Mesendoderm (in vitro differentiated cells): ENCODE data around the gene CKAP5.

Source experiments
- DNase-seq: peaks from one replicate; pipeline ENCODE4 v3.0.0; 2013
- H2AK5ac ChIP-seq: 2 replicates; pipeline ENCODE4 v1.6.1; 2013; ENCODE audit warnings: low read length, inconsistent platforms
- H2BK120ac ChIP-seq: 2 replicates; pipeline ENCODE4 v1.6.1; 2013; ENCODE audit warnings: low read depth, mild to moderate bottlenecking, low read length, moderate library complexity, mixed read lengths
- H2BK15ac ChIP-seq: replicated peaks from 2 replicates; pipeline ENCODE4 v1.6.1; 2013; ENCODE audit warnings: low read depth, mild to moderate bottlenecking, moderate library complexity
- H2BK5ac ChIP-seq: 2 replicates; pipeline ENCODE4 v1.6.1; 2013; ENCODE audit warnings: low read length, inconsistent platforms
- H3K18ac ChIP-seq: 2 replicates; pipeline ENCODE4 v1.6.1; 2013; ENCODE audit warnings: mild to moderate bottlenecking, low read length, mixed read lengths
- H3K23ac ChIP-seq: one replicate; pipeline ENCODE4 v1.6.1; 2013; ENCODE audit warnings: low read length
- H3K27ac ChIP-seq: 2 replicates; pipeline ENCODE4 v1.5.1; 2013; ENCODE audit warnings: low read depth, mild to moderate bottlenecking, inconsistent platforms, low read length, moderate library complexity
- H3K27me3 ChIP-seq: 2 replicates; pipeline ENCODE4 v1.6.1; 2013; ENCODE audit warnings: low read length, control low read depth, mild to moderate bottlenecking, inconsistent platforms; ENCODE audit not compliant: insufficient read depth, poor library complexity
- H3K36me3 ChIP-seq: 2 replicates; pipeline ENCODE4 v1.6.1; 2013; ENCODE audit warnings: low read length, inconsistent platforms; ENCODE audit not compliant: control insufficient read depth, insufficient read depth
- H3K4ac ChIP-seq: one replicate; pipeline ENCODE4 v1.6.1; 2013; ENCODE audit warnings: low read depth, mild to moderate bottlenecking, low read length, moderate library complexity
- H3K4me1 ChIP-seq: 2 replicates; pipeline ENCODE4 v1.6.1; 2013; ENCODE audit warnings: low read depth, low read length, inconsistent platforms; ENCODE audit not compliant: control insufficient read depth
- H3K4me2 ChIP-seq: 2 replicates; pipeline ENCODE4 v1.6.1; 2013; ENCODE audit warnings: low read length
- H3K4me3 ChIP-seq: 2 replicates; pipeline ENCODE4 v1.5.1; 2013; ENCODE audit warnings: mild to moderate bottlenecking, low read length
- H3K56ac ChIP-seq: one replicate; pipeline ENCODE4 v1.6.1; 2013; ENCODE audit warnings: low read length
- H3K79me1 ChIP-seq: 2 replicates; pipeline ENCODE4 v1.6.1; 2013; ENCODE audit warnings: low read length, inconsistent platforms
- H3K79me2 ChIP-seq: 2 replicates; pipeline ENCODE4 v1.6.1; 2013; ENCODE audit warnings: mild to moderate bottlenecking, low read length; ENCODE audit not compliant: control insufficient read depth, insufficient read depth
- H3K9ac ChIP-seq: 2 replicates; pipeline ENCODE4 v1.6.1; 2013; ENCODE audit warnings: low read length, inconsistent platforms
- H4K5ac ChIP-seq: one replicate; pipeline ENCODE4 v1.6.1; 2013; ENCODE audit warnings: low read length
- H4K8ac ChIP-seq: one replicate; pipeline ENCODE4 v1.6.1; 2013; ENCODE audit warnings: low read depth, mild to moderate bottlenecking, control low read depth, low read length, moderate library complexity
- WGBS: extraction: QIAGEN DNeasy Blood & Tissue Kit; methylation state at CpG from one replicate; pipeline ENCODE4 v1.1.7; 2013; ENCODE audit warnings: low lambda C conversion rate, missing lambda C conversion rate; ENCODE audit not compliant: insufficient coverage; ENCODE audit errors: extremely low coverage; 5-methylcytosine and 5-hydroxymethylcytosine counted together

The CKAP5 gene

DNA sequence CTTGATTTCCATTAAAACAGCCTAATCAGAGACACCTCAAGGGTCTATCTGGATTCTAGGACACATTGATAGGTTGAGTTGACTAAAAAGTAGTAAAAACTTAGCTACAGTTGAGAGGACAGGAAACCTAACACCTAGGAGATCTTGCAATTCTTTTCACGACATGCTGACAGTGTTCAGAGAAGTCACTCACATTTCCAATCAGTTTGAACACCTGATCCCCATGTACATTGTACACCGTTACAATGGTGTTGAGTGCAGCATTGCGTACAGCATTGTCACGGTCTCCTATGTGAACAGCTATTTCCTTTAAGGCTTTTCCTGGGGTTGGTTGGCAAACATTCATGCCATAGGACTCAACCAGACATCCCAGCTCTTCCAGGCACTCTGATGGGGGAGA lies 84.3 kb downstream of the CKAP5 start:
- H2BK120ac ChIP-seq, result no peak overlapping the region
- no CpG with 5 or more reads among the region's 4 CpGs for WGBS
- H3K36me3 ChIP-seq, result peaks cover 15% of the 10 kb centered on the region
- H4K8ac ChIP-seq, result no peak overlapping the region
- no peak overlapping the region for H3K4me3 ChIP-seq
- no peak overlapping the region for H4K5ac ChIP-seq
- no peaks in the 10 kb centered on the region for H3K27me3 ChIP-seq
- no peak overlapping the region for H3K4ac ChIP-seq
- H3K4me2 ChIP-seq, result no peak overlapping the region
- no peak overlapping the region for H3K23ac ChIP-seq
- H3K56ac ChIP-seq, result no peak overlapping the region
- H3K18ac ChIP-seq, result no peak overlapping the region
- DNase-seq, result no peak
- no peak overlapping the region for H2BK5ac ChIP-seq
- no peaks in the 10 kb centered on the region for H3K79me2 ChIP-seq
- no peak overlapping the region for H2BK15ac ChIP-seq
- H3K9ac ChIP-seq, result no peak overlapping the region
- no peaks in the 10 kb centered on the region for H3K4me1 ChIP-seq
- no peaks in the 10 kb centered on the region for H3K79me1 ChIP-seq
- no peak overlapping the region for H2AK5ac ChIP-seq
- H3K27ac ChIP-seq, result no peak overlapping the region

DNA sequence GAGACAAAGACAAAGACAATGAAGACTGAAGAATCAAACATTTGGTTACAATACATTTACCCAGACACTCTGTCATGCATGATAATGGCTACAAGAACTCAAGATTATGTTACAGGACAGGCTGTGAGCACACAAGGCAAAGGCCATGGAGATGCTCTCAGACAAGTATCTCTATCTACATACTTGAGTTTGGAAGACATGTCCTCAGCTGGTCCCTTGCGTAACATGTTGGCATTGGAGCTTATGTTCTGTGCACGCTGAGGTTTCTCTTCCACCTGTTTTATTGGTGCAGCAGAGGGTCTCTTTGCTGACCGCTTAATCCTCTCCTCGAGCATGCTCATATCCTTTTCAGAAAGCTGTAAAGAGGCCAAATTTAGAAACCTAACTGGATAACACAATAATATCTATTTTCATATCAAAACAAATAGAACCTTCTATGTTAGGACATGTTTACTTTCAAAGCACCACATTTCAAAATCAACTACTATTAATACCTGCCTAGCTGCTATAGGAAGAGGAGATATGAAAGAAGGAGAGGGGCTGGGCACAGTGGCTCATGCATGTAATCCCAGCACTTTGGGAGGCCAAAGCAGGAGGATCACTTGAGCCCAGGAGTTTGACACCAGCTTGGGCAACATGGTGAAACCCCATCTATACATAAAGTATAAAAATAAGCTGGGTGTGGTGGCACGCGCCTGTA lies 85.5 kb downstream of the CKAP5 start:
- no peak overlapping the region for H3K9ac ChIP-seq
- no peak overlapping the region for H4K8ac ChIP-seq
- H3K18ac ChIP-seq, result no peak overlapping the region
- no peak overlapping the region for H3K4ac ChIP-seq
- no peak overlapping the region for H3K23ac ChIP-seq
- H3K27me3 ChIP-seq, result no peaks in the 10 kb centered on the region
- no peak overlapping the region for H3K4me3 ChIP-seq
- no CpG with 5 or more reads among the region's 6 CpGs for WGBS
- no peaks in the 10 kb centered on the region for H3K4me1 ChIP-seq
- H3K36me3 ChIP-seq, result peaks cover 15% of the 10 kb centered on the region
- DNase-seq, result no peak
- no peak overlapping the region for H3K56ac ChIP-seq
- H2BK120ac ChIP-seq, result no peak overlapping the region
- H2BK5ac ChIP-seq, result no peak overlapping the region
- no peaks in the 10 kb centered on the region for H3K79me2 ChIP-seq
- H4K5ac ChIP-seq, result no peak overlapping the region
- H3K27ac ChIP-seq, result no peak overlapping the region
- no peak overlapping the region for H2AK5ac ChIP-seq
- H2BK15ac ChIP-seq, result no peak overlapping the region
- no peaks in the 10 kb centered on the region for H3K79me1 ChIP-seq
- H3K4me2 ChIP-seq, result no peak overlapping the region

DNA sequence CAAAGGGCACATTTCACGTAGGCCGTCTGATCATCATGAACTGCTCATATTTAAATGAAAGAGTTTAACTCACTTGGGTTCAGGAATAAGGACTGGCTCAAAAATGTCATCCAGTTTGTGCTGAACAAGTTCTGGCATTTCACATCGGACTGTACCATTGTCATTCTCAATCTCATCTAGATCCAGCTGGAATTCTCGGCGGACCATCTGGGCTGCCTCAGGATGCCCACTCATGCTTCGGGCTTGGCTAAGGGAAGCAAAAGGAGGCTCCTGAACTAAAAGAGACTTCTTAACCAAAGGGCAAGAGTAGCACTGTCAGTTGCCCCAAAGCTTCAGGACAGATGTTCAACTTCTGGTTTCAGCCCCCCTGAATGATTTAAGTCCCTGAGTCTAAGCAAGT lies 86.9 kb downstream of the CKAP5 start:
- no peaks in the 10 kb centered on the region for H3K27me3 ChIP-seq
- H3K18ac ChIP-seq, result no peak overlapping the region
- no CpG with 5 or more reads among the region's 6 CpGs for WGBS
- H3K79me1 ChIP-seq, result no peaks in the 10 kb centered on the region
- H2BK120ac ChIP-seq, result no peak overlapping the region
- H3K79me2 ChIP-seq, result no peaks in the 10 kb centered on the region
- no peak overlapping the region for H3K23ac ChIP-seq
- H3K4me2 ChIP-seq, result no peak overlapping the region
- H3K4me1 ChIP-seq, result no peaks in the 10 kb centered on the region
- no peak overlapping the region for H4K8ac ChIP-seq
- no peak overlapping the region for H3K4ac ChIP-seq
- H3K4me3 ChIP-seq, result no peak overlapping the region
- H2BK15ac ChIP-seq, result no peak overlapping the region
- H3K9ac ChIP-seq, result no peak overlapping the region
- peaks cover 19% of the 10 kb centered on the region for H3K36me3 ChIP-seq
- H2BK5ac ChIP-seq, result no peak overlapping the region
- H3K27ac ChIP-seq, result no peak overlapping the region
- no peak for DNase-seq
- H3K56ac ChIP-seq, result no peak overlapping the region
- no peak overlapping the region for H2AK5ac ChIP-seq
- H4K5ac ChIP-seq, result no peak overlapping the region

DNA sequence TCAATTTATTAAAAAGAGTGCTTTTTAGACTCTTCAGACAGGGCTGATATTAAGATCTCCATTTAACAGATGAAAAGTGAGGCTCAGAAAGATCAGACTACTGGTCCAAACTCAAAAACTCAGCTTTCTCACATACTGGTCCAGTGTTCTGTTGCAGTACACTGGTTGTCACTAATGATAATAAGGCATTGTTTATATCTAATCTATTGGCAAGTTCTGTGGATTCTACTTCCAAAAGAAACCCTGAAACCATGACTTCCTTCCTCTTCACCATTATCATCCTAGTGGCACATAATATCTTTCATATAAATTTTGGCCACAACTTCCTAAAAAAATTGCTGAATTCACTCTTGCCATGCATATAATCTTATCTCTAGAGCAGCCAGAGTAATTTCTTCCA lies 90.1 kb downstream of the CKAP5 start:
- no peak overlapping the region for H2BK5ac ChIP-seq
- no peak overlapping the region for H2AK5ac ChIP-seq
- no peaks in the 10 kb centered on the region for H3K4me1 ChIP-seq
- no peaks in the 10 kb centered on the region for H3K79me2 ChIP-seq
- no peak overlapping the region for H3K4ac ChIP-seq
- no peaks in the 10 kb centered on the region for H3K27me3 ChIP-seq
- H3K4me3 ChIP-seq, result no peak overlapping the region
- H3K9ac ChIP-seq, result no peak overlapping the region
- no peak overlapping the region for H4K8ac ChIP-seq
- H2BK15ac ChIP-seq, result no peak overlapping the region
- no peak overlapping the region for H3K4me2 ChIP-seq
- peaks cover 18% of the 10 kb centered on the region for H3K36me3 ChIP-seq
- no peak overlapping the region for H4K5ac ChIP-seq
- H3K27ac ChIP-seq, result no peak overlapping the region
- no peak overlapping the region for H3K23ac ChIP-seq
- no peak overlapping the region for H3K56ac ChIP-seq
- H3K79me1 ChIP-seq, result no peaks in the 10 kb centered on the region
- no peak overlapping the region for H3K18ac ChIP-seq
- DNase-seq, result no peak
- H2BK120ac ChIP-seq, result no peak overlapping the region

DNA sequence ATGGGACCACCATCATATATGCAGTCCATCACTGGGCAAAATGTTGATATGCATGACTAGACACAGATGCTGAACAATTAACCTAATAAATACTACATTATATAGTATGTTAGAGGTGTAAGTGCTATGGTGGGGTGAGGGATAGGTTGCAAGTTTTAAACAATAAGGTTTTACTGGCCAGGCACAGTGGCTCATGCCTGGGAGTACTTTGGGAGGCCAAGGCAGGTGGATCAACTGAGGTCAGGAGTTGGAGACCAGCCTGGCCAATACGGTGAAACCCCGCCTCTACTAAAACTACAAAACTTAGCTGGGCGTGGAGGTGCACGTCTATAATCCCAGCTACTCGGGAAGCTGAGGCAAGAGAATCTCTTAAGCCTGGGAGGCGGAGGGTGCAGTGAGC lies 98.9 kb downstream of the CKAP5 start:
- H3K4me2 ChIP-seq, result no peak overlapping the region
- no peak overlapping the region for H2AK5ac ChIP-seq
- no peaks in the 10 kb centered on the region for H3K79me2 ChIP-seq
- no peak overlapping the region for H3K27ac ChIP-seq
- WGBS, result no CpG with 5 or more reads among the region's 6 CpGs
- no peak overlapping the region for H3K4me3 ChIP-seq
- no peak overlapping the region for H2BK5ac ChIP-seq
- H3K36me3 ChIP-seq, result peaks cover 27% of the 10 kb centered on the region
- no peak overlapping the region for H2BK15ac ChIP-seq
- no peak overlapping the region for H4K5ac ChIP-seq
- no peak overlapping the region for H4K8ac ChIP-seq
- H3K79me1 ChIP-seq, result no peaks in the 10 kb centered on the region
- no peak overlapping the region for H3K4ac ChIP-seq
- H3K18ac ChIP-seq, result no peak overlapping the region
- H3K27me3 ChIP-seq, result no peaks in the 10 kb centered on the region
- DNase-seq, result no peak
- H3K9ac ChIP-seq, result no peak overlapping the region
- H2BK120ac ChIP-seq, result no peak overlapping the region
- no peak overlapping the region for H3K56ac ChIP-seq
- H3K23ac ChIP-seq, result no peak overlapping the region
- no peaks in the 10 kb centered on the region for H3K4me1 ChIP-seq

DNA sequence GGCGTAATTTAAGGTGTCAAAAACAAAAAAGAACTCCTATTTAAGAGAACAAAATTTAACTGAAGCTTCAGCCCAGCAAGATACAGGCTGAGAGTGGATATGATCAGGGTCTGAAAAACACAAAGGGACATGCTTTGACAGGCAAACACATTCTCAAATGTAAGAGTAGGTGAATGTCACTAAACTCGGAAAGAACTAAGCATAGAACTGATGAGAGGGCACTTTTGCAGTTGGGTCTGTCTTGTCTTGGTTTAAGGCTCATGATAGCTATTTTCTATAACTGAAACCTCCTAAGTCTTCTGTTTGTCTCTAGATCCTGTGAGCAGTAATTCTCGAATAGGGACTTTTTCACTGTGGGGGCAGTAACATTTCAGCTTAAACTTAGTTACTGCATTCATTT lies 100.1 kb downstream of the CKAP5 start:
- WGBS, result no CpG with 5 or more reads among the region's 3 CpGs

More for the DNA sequence above, 100.1 kb downstream of the CKAP5 start:
- Histone ChIP-seq H2BK5ac (no peak overlapping the region), H3K4me2 (no peak overlapping the region), H3K18ac (no peak overlapping the region), H3K56ac (no peak overlapping the region), H3K27ac (no peak overlapping the region), H3K4me1 (no peaks in the 10 kb centered on the region), H3K23ac (no peak overlapping the region), H4K8ac (no peak overlapping the region), H3K27me3 (no peaks in the 10 kb centered on the region), H3K9ac (no peak overlapping the region), H3K79me2 (no peaks in the 10 kb centered on the region), H2BK15ac (no peak overlapping the region), H3K36me3 (peaks cover 32% of the 10 kb centered on the region), H2BK120ac (no peak overlapping the region), H3K79me1 (no peaks in the 10 kb centered on the region), H3K4ac (no peak overlapping the region), H3K4me3 (no peak overlapping the region), H4K5ac (no peak overlapping the region), H2AK5ac (no peak overlapping the region)
- no peak for DNase-seq
